Measurements from ENCODE around the gene DPP8. TPM values are rescaled to one million over a fixed set of nuclear protein-coding genes. Genes with fewer than 3 reads are reported as not detected.
"Not testable (repeated sequence)": the region's sequence is repeated elsewhere in the genome, so short reads cannot be mapped to it uniquely, and the experiment has no call there.

The DPP8 gene
- total RNA-seq, 1 experiment from 2014 or later, result 45.9 TPM

DNA sequence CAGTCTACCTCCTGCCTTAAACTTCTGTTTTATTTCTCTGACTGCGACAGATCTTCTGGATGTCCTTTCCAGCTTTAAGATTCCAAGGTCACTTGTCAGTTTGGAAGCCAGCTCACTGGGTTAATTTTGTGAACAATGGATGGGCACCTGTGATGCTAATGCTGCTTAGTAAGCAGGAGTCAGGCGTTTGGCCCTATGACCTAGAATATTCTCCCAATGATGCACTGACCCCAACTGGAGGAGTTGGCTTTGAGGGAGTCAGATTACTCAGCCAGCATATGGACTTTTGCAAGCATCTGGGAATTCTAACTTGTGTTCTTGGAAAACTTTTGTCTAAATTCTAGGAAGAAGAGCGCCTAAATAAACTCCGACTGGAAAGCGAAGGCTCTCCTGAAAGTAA is 40.8 kb upstream of the DPP8 start:
- Mint-ChIP-seq H3K27me3 (ENCODE audit: unreplicated experiment) (no peaks in the 10 kb centered on the region), H3K9me3 (ENCODE audit: low read depth, unreplicated experiment) (no peaks in the 10 kb centered on the region), H3K4me1 (ENCODE audit: low read depth, unreplicated experiment) (peaks cover 17% of the 10 kb centered on the region), H3K4me3 (ENCODE audit: low read depth, unreplicated experiment) (no peak overlapping the region), H3K36me3 (ENCODE audit: insufficient read depth, unreplicated experiment) (peaks cover 40% of the 10 kb centered on the region), H3K27ac (ENCODE audit: unreplicated experiment) (no peak overlapping the region)
- BruUV-seq (replicated peaks), result no TSS peak
- CTCF ChIA-PET, result interaction anchor here (0.6 to 1.1 kb wide), 3 partner anchors 74 to 1377 kb away, joined by 3 to 7 read pairs (median 4); no protein-coding TSS in a partner anchor
- intact Hi-C loops (cut with micrococcal nuclease; ENCODE audit: unreplicated experiment), result no loop called here
- TF ChIP-seq, protein P1, sequence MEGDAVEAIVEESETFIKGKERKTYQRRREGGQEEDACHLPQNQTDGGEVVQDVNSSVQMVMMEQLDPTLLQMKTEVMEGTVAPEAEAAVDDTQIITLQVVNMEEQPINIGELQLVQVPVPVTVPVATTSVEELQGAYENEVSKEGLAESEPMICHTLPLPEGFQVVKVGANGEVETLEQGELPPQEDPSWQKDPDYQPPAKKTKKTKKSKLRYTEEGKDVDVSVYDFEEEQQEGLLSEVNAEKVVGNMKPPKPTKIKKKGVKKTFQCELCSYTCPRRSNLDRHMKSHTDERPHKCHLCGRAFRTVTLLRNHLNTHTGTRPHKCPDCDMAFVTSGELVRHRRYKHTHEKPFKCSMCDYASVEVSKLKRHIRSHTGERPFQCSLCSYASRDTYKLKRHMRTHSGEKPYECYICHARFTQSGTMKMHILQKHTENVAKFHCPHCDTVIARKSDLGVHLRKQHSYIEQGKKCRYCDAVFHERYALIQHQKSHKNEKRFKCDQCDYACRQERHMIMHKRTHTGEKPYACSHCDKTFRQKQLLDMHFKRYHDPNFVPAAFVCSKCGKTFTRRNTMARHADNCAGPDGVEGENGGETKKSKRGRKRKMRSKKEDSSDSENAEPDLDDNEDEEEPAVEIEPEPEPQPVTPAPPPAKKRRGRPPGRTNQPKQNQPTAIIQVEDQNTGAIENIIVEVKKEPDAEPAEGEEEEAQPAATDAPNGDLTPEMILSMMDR (IDR thresholded peaks at IDR 0.05; ENCODE audit: unreplicated experiment), result no peak
- no peak for DNase-seq

DNA sequence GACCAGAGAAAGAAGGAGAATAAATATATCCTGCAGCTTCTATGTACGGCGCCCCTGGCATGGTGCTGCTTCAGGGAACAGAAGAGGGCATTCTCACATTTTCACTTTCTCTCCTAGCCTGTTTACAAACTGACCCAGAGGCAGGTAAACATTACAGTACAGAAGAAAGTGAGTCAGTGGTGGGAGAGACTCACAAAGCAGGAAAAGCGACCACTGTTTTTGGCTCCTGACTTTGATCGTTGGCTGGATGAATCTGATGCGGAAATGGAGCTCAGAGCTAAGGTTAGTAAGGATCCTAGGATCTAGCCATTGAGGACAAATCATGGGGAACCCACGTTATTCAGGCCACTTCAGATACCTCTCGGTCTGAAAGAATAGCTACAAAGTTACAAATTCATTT is 39.1 kb upstream of the DPP8 start:
- TF ChIP-seq, protein P1 (IDR thresholded peaks at IDR 0.05; ENCODE audit: unreplicated experiment), result no peak
- peaks cover 36% of the 10 kb centered on the region for H3K36me3 Mint-ChIP-seq (ENCODE audit: insufficient read depth, unreplicated experiment)
- no peaks in the 10 kb centered on the region for H3K27me3 Mint-ChIP-seq (ENCODE audit: unreplicated experiment)
- no TSS peak for BruUV-seq (replicated peaks)
- CTCF ChIA-PET, result interaction anchor here (0.9 kb wide), 1 partner anchor 9 kb away, joined by 3 read pairs; no protein-coding TSS in a partner anchor
- H3K27ac Mint-ChIP-seq (ENCODE audit: unreplicated experiment), result no peak overlapping the region
- no peak for DNase-seq
- intact Hi-C loops (cut with micrococcal nuclease; ENCODE audit: unreplicated experiment), result no loop called here
- no peak overlapping the region for H3K4me3 Mint-ChIP-seq (ENCODE audit: low read depth, unreplicated experiment)
- H3K9me3 Mint-ChIP-seq (ENCODE audit: low read depth, unreplicated experiment), result no peaks in the 10 kb centered on the region
- peaks cover 17% of the 10 kb centered on the region for H3K4me1 Mint-ChIP-seq (ENCODE audit: low read depth, unreplicated experiment)

DNA sequence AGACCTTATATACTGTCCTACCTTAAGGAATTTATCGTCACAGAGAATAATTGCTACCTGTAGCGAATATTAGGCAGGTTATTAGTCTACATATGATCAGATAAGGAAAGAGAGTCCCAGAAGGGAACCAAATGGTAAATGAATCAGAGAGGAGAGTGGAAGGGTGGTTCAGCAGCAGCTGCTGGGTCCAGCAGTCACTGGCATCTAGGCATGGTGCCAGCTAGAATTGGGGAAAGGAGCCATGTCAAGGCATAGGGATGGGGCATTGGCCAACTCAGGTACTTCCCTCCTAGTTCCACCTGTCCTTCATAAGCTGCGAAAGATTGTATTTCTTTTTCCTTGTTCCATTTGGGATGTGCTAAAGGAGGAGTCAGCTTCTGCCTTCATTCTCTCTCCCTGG is 36.2 kb upstream of the DPP8 start:
- DNase-seq, result no peak
- intact Hi-C loops (cut with micrococcal nuclease; ENCODE audit: unreplicated experiment), result no loop called here
- CTCF ChIA-PET, result no interaction called here

DNA sequence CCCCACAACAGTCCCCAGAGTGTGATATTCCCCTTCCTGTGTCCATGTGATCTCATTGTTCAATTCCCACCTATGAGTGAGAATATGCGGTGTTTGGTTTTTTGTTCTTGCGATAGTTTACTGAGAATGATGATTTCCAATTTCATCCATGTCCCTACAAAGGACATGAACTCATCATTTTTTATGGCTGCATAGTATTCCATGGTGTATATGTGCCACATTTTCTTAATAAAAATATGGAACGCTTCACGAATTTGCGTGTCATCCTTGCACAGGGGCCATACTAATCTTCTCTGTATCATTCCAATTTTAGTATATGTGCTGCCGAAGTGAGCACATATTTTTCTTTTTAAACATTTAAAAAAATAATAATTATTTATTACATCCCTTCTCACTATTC is 35.4 kb upstream of the DPP8 start:
- H3K9me3 Mint-ChIP-seq (ENCODE audit: low read depth, unreplicated experiment); CTCF ChIA-PET; H3K27ac Mint-ChIP-seq (ENCODE audit: unreplicated experiment); BruUV-seq (replicated peaks); H3K27me3 Mint-ChIP-seq (ENCODE audit: unreplicated experiment); intact Hi-C loops (cut with micrococcal nuclease; ENCODE audit: unreplicated experiment); DNase-seq; H3K4me3 Mint-ChIP-seq (ENCODE audit: low read depth, unreplicated experiment): not testable (repeated sequence)
- Mint-ChIP-seq H3K4me1 (ENCODE audit: low read depth, unreplicated experiment) (peaks cover 14% of the 10 kb centered on the region), H3K36me3 (ENCODE audit: insufficient read depth, unreplicated experiment) (peaks cover 18% of the 10 kb centered on the region)

More for the DNA sequence above, 36.2 kb upstream of the DPP8 start:
- peaks cover 18% of the 10 kb centered on the region for H3K36me3 Mint-ChIP-seq (ENCODE audit: insufficient read depth, unreplicated experiment)
- peaks cover 22% of the 10 kb centered on the region for H3K4me1 Mint-ChIP-seq (ENCODE audit: low read depth, unreplicated experiment)
- no peak overlapping the region for H3K4me3 Mint-ChIP-seq (ENCODE audit: low read depth, unreplicated experiment)
- TF ChIP-seq, protein P1 (IDR thresholded peaks at IDR 0.05; ENCODE audit: unreplicated experiment), result no peak
- H3K27me3 Mint-ChIP-seq (ENCODE audit: unreplicated experiment), result no peaks in the 10 kb centered on the region
- BruUV-seq (replicated peaks), result no TSS peak
- no peak overlapping the region for H3K27ac Mint-ChIP-seq (ENCODE audit: unreplicated experiment)
- no peaks in the 10 kb centered on the region for H3K9me3 Mint-ChIP-seq (ENCODE audit: low read depth, unreplicated experiment)

DNA sequence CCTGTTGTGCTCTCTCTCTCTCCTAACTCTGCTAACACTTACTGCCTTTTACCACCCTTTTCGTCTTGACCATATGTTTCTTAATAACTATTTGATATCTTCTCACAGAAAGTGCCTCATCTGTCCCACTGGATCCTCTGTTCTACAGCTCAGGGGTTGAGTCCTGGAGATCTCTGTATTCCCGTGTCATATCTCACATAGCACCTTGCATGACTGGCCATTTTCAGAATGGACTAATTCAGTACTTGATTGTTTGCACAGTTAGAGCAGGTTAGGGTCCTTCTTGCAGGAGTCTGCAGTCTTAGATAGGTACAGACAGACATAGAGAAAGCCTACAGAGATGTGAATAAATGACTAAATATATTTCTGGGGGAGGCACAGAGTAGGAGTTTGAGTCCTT is 33.7 kb upstream of the DPP8 start:
- Mint-ChIP-seq H3K4me3 (ENCODE audit: low read depth, unreplicated experiment) (no peak overlapping the region), H3K36me3 (ENCODE audit: insufficient read depth, unreplicated experiment) (peaks cover 15% of the 10 kb centered on the region), H3K9me3 (ENCODE audit: low read depth, unreplicated experiment) (no peaks in the 10 kb centered on the region), H3K27ac (ENCODE audit: unreplicated experiment) (no peak overlapping the region), H3K27me3 (ENCODE audit: unreplicated experiment) (no peaks in the 10 kb centered on the region), H3K4me1 (ENCODE audit: low read depth, unreplicated experiment) (peaks cover 14% of the 10 kb centered on the region)
- no peak for DNase-seq
- intact Hi-C loops (cut with micrococcal nuclease; ENCODE audit: unreplicated experiment), result no loop called here
- CTCF ChIA-PET, result interaction anchor here (0.6 to 0.7 kb wide), 2 partner anchors 10 to 483 kb away, joined by 3 to 5 read pairs; no protein-coding TSS in a partner anchor
- TF ChIP-seq, protein P1 (IDR thresholded peaks at IDR 0.05; ENCODE audit: unreplicated experiment), result no peak
- no TSS peak for BruUV-seq (replicated peaks)
